Measurements from ENCODE around the gene C21orf91.
A peak's percentile ranks its signal among the peaks of the same experiment; 100 is the strongest.

C21orf91 gene

DNA sequence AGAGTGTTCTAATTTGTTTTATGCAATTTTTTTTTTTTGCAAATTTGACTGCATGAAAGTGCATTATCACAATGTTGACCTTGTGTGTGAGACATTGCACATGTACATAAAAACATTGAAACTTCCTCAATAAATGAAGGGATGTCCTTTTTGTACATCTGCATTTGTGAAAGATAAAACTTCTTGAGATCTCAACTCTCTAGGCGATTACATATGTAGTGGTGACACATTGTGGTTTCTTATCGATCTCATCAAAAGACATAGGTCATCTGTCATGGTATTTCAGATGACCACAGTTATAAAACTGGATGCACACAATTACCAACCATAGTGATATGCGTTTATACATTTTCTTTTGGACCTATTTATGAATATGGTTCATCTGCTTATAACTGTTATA, 35.6 kb upstream of the C21orf91 start:
- Histone ChIP-seq H3K4ac (ENCODE audit: low read depth, low read length) (no peak overlapping the region), H3K27me3 (ENCODE audit: insufficient read depth, low read length) (no peaks in the 10 kb centered on the region), H3K14ac (ENCODE audit: low read length) (no peak overlapping the region), H3K9ac (ENCODE audit: low read length) (no peak overlapping the region), H3K79me1 (ENCODE audit: low read length) (no peaks in the 10 kb centered on the region), H3K79me2 (ENCODE audit: control insufficient read depth, insufficient read depth, low read length, poor library complexity) (no peaks in the 10 kb centered on the region), H3K23ac (ENCODE audit: low read length) (no peak overlapping the region), H3K36me3 (ENCODE audit: control insufficient read depth in 1 of 2, insufficient read depth in 2 of 2, low read length in 2 of 2) (no peaks in the 10 kb centered on the region), H4K91ac (ENCODE audit: low read depth, low read length) (no peak overlapping the region), H3K4me2 (ENCODE audit: low read length) (no peak overlapping the region), H3K4me3 (ENCODE audit: low read depth, low read length) (no peak overlapping the region), H3K9me3 (ENCODE audit: insufficient read depth, low read depth, low read length) (no peaks in the 10 kb centered on the region), H3K18ac (ENCODE audit: low read length) (no peak overlapping the region), H3K4me1 (ENCODE audit: control insufficient read depth in 1 of 2, insufficient read depth in 2 of 2, low read length in 2 of 2) (no peaks in the 10 kb centered on the region), H2AK5ac (ENCODE audit: low read length) (no peak overlapping the region), H2BK5ac (ENCODE audit: low read depth, low read length, poor library complexity) (no peak overlapping the region), H2AFZ (ENCODE audit: insufficient read depth, low read length, poor library complexity) (no peak overlapping the region), H3K27ac (ENCODE audit: low read depth, low read length) (no peak overlapping the region), H2BK120ac (ENCODE audit: insufficient read depth, low read length, poor library complexity) (no peak overlapping the region), H2BK12ac (ENCODE audit: low read length) (no peak overlapping the region), H4K8ac (ENCODE audit: low read depth, low read length) (no peak overlapping the region), H4K12ac (ENCODE audit: low read depth, low read length) (no peak overlapping the region)
- WGBS (ENCODE audit: extremely low coverage, insufficient coverage, insufficient read length) = no CpG with 5 or more reads among the region's 3 CpGs
- DNase-seq = peak in 1 of 2 donors; percentile 48

DNA sequence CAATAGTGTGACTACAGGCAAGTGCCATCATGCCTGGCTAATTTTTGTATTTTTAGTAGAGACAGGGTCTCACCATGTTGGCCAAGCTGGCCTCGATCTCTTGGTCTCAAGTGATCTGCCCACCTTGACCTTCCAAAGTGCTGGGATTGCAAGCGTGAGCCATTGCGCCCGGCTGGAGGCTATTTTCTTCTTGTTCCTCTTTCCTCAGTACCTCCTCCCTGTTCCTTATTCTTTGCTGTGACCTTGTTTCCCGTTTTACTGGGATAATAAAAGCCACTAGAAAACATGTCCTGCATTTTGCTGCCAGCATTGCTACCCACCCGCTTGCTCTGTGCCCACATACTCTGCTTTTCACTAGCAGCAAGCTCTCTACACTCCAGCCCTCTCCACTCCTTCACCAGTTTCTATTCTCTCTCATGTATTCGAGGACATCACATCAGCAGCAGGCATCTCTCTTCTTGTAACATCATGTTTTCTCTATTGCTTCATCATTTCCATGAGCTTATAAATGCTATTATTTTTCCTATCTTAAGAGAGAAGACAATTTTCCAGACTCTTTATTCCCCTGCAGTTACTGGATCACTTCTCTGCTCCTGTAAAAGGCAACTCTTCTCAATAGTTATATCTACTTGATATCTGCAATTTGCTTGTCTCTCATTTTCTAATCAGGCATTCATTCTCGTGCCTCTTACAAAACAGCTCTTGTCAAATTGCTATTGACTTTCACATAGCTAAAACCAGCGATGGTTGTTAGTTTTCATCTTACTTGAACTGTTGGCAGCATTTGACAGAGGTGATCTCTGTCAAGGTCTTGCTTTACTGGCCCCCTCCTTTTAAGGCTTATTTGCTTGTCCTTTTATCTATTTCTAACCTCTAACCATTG, 34.5 kb upstream of the C21orf91 start:
- Histone ChIP-seq H3K14ac (ENCODE audit: low read length) (no peak overlapping the region), H4K12ac (ENCODE audit: low read depth, low read length) (no peak overlapping the region), H2AFZ (ENCODE audit: insufficient read depth, low read length, poor library complexity) (no peak overlapping the region), H2BK5ac (ENCODE audit: low read depth, low read length, poor library complexity) (no peak overlapping the region), H3K27ac (ENCODE audit: low read depth, low read length) (no peak overlapping the region), H3K23ac (ENCODE audit: low read length) (no peak overlapping the region), H3K9ac (ENCODE audit: low read length) (no peak overlapping the region), H3K18ac (ENCODE audit: low read length) (no peak overlapping the region), H4K8ac (ENCODE audit: low read depth, low read length) (no peak overlapping the region), H3K79me1 (ENCODE audit: low read length) (no peaks in the 10 kb centered on the region), H3K9me3 (ENCODE audit: insufficient read depth, low read depth, low read length) (no peaks in the 10 kb centered on the region), H3K4me3 (ENCODE audit: low read depth, low read length) (no peak overlapping the region), H2BK12ac (ENCODE audit: low read length) (no peak overlapping the region), H2AK5ac (ENCODE audit: low read length) (no peak overlapping the region), H3K4ac (ENCODE audit: low read depth, low read length) (no peak overlapping the region), H4K91ac (ENCODE audit: low read depth, low read length) (no peak overlapping the region), H3K36me3 (ENCODE audit: control insufficient read depth in 1 of 2, insufficient read depth in 2 of 2, low read length in 2 of 2) (no peaks in the 10 kb centered on the region), H3K4me1 (ENCODE audit: control insufficient read depth in 1 of 2, insufficient read depth in 2 of 2, low read length in 2 of 2) (no peaks in the 10 kb centered on the region), H3K4me2 (ENCODE audit: low read length) (no peak overlapping the region), H3K79me2 (ENCODE audit: control insufficient read depth, insufficient read depth, low read length, poor library complexity) (no peaks in the 10 kb centered on the region), H2BK120ac (ENCODE audit: insufficient read depth, low read length, poor library complexity) (no peak overlapping the region), H3K27me3 (ENCODE audit: insufficient read depth, low read length) (no peaks in the 10 kb centered on the region)
- WGBS (ENCODE audit: extremely low coverage, insufficient coverage, insufficient read length) = no CpG with 5 or more reads among the region's 9 CpGs
- DNase-seq = no peak

DNA sequence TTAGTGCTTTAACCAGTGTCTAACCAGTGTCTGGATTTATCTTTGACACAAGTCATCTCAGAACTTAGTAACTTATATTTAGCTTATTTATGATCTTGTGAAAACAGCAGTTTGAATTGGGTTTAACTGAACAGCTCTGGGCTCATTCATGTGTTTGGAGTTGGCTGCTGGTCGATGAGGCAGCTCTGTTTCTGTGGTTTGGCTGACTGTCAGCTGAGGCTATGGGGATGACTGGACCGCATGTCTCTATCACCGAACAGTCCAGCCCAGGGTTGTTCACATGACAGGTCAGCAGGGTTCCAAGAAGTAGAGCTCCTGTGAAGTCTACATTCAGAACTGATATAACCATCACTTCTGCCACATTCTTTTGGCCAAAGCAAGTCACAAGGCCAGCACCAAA, 29.1 kb upstream of the C21orf91 start:
- Histone ChIP-seq H3K79me1 (ENCODE audit: low read length) (no peaks in the 10 kb centered on the region), H2BK120ac (ENCODE audit: insufficient read depth, low read length, poor library complexity) (no peak overlapping the region), H4K8ac (ENCODE audit: low read depth, low read length) (no peak overlapping the region), H3K23ac (ENCODE audit: low read length) (no peak overlapping the region), H2BK12ac (ENCODE audit: low read length) (no peak overlapping the region), H2AK5ac (ENCODE audit: low read length) (no peak overlapping the region), H3K18ac (ENCODE audit: low read length) (no peak overlapping the region), H3K79me2 (ENCODE audit: control insufficient read depth, insufficient read depth, low read length, poor library complexity) (no peaks in the 10 kb centered on the region), H3K9me3 (ENCODE audit: insufficient read depth, low read depth, low read length) (no peaks in the 10 kb centered on the region), H4K12ac (ENCODE audit: low read depth, low read length) (no peak overlapping the region), H3K4me1 (ENCODE audit: control insufficient read depth in 1 of 2, insufficient read depth in 2 of 2, low read length in 2 of 2) (no peaks in the 10 kb centered on the region), H3K4me2 (ENCODE audit: low read length) (no peak overlapping the region), H4K91ac (ENCODE audit: low read depth, low read length) (no peak overlapping the region), H3K36me3 (ENCODE audit: control insufficient read depth in 1 of 2, insufficient read depth in 2 of 2, low read length in 2 of 2) (no peaks in the 10 kb centered on the region), H3K27me3 (ENCODE audit: insufficient read depth, low read length) (no peaks in the 10 kb centered on the region), H3K14ac (ENCODE audit: low read length) (no peak overlapping the region), H2BK5ac (ENCODE audit: low read depth, low read length, poor library complexity) (no peak overlapping the region), H3K9ac (ENCODE audit: low read length) (no peak overlapping the region), H3K4ac (ENCODE audit: low read depth, low read length) (no peak overlapping the region), H3K4me3 (ENCODE audit: low read depth, low read length) (no peak overlapping the region), H2AFZ (ENCODE audit: insufficient read depth, low read length, poor library complexity) (no peak overlapping the region), H3K27ac (ENCODE audit: low read depth, low read length) (no peak overlapping the region)
- no peak for DNase-seq
- no CpG with 5 or more reads among the region's 3 CpGs for WGBS (ENCODE audit: extremely low coverage, insufficient coverage, insufficient read length)

DNA sequence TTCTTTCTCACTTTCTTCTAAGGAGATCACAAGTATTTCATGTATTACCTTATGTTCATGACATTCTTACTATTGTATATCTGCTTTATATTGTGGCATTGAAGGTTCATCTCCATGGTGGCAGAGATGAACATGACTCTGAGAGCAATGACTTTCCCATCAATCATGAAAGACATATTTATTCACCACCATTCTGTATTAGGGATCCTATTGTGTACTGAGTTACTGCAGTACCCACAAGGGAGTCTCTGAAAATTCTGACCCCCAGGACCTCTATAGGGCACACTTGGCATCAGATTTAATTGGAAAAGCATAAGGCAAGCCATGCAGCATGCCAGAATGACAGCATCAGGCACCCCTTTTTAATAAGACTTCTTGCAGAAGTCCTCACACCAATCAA, 21.9 kb upstream of the C21orf91 start:
- H3K27ac ChIP-seq (ENCODE audit: low read depth, low read length) = no peak overlapping the region

More for the DNA sequence above, 21.9 kb upstream of the C21orf91 start:
- DNase-seq = no peak
- Histone ChIP-seq H3K9me3 (ENCODE audit: insufficient read depth, low read depth, low read length) (no peaks in the 10 kb centered on the region), H3K4me2 (ENCODE audit: low read length) (no peak overlapping the region), H3K36me3 (ENCODE audit: control insufficient read depth in 1 of 2, insufficient read depth in 2 of 2, low read length in 2 of 2) (no peaks in the 10 kb centered on the region), H4K12ac (ENCODE audit: low read depth, low read length) (no peak overlapping the region), H2BK120ac (ENCODE audit: insufficient read depth, low read length, poor library complexity) (no peak overlapping the region), H2AFZ (ENCODE audit: insufficient read depth, low read length, poor library complexity) (no peak overlapping the region), H2BK12ac (ENCODE audit: low read length) (no peak overlapping the region), H3K79me1 (ENCODE audit: low read length) (no peaks in the 10 kb centered on the region), H3K14ac (ENCODE audit: low read length) (no peak overlapping the region), H2AK5ac (ENCODE audit: low read length) (no peak overlapping the region), H4K91ac (ENCODE audit: low read depth, low read length) (no peak overlapping the region), H3K4me1 (ENCODE audit: control insufficient read depth in 1 of 2, insufficient read depth in 2 of 2, low read length in 2 of 2) (no peaks in the 10 kb centered on the region), H3K9ac (ENCODE audit: low read length) (no peak overlapping the region), H2BK5ac (ENCODE audit: low read depth, low read length, poor library complexity) (no peak overlapping the region), H3K18ac (ENCODE audit: low read length) (no peak overlapping the region), H3K4ac (ENCODE audit: low read depth, low read length) (no peak overlapping the region), H3K4me3 (ENCODE audit: low read depth, low read length) (no peak overlapping the region), H3K23ac (ENCODE audit: low read length) (no peak overlapping the region), H4K8ac (ENCODE audit: low read depth, low read length) (no peak overlapping the region), H3K79me2 (ENCODE audit: control insufficient read depth, insufficient read depth, low read length, poor library complexity) (no peaks in the 10 kb centered on the region), H3K27me3 (ENCODE audit: insufficient read depth, low read length) (no peaks in the 10 kb centered on the region)

Data from trophoblast cell (in vitro differentiated cells and primary cell).